K562 (cell line): ENCODE results near the gene GDF15. TPM values are rescaled to one million over a fixed set of nuclear protein-coding genes. Genes with fewer than 3 reads are reported as not detected.
A peak's percentile ranks its signal among the peaks of the same experiment; 100 is the strongest.
"Not testable (repeated sequence)": the region's sequence is repeated elsewhere in the genome, so short reads cannot be mapped to it uniquely, and the experiment has no call there.

Source experiments
- ATAC-seq: fragments of 200-7000 bp; cut with Tn5 transposase; 3 replicates; pipeline ENCODE4 v1.9.1; 2020; ENCODE audit warnings: moderate library complexity
- BruUV-seq: library from RNA; stranded (reverse); fragments of 400-500 nt; replicated peaks from 2 replicates; lab custom pipeline; 2021; lab: Mats Ljungman, UMichigan
- CTCF ChIA-PET: fragments of 300-600 bp; formaldehyde crosslinking; extraction: SDS; loops from one replicate; lab custom pipeline; 2021; ENCODE audit warnings: low intra/inter-chr PET ratio; lab: Yijun Ruan, JAX
- POLR2A ChIA-PET: fragments of 300-600, 350-650 bp; sonication (Branson Sonifier 250); formaldehyde crosslinking; extraction: SDS; loops from one replicate; lab custom pipeline; 2021; ENCODE audit warnings: antibody characterized with exemption, inconsistent platforms; lab: Yijun Ruan, JAX
- DNase-seq, 4 experiments: peaks; one replicate each; pipeline versions ENCODE4 v3.0.0 to v3.0.0-alpha.2; 2011 to 2018; ENCODE audit warnings: low spot score in 3 of 4, mixed read lengths in 3 of 4; ENCODE audit errors: extremely low read depth in 1 of 4
- FAIRE-seq: peaks from 2 replicates; lab custom pipeline; 2011; peaks lifted over from hg19 to GRCh38; lab: Jason Lieb, UNC
- H2AFZ ChIP-seq: 2 replicates; pipeline ENCODE4 v1.6.0; 2011; ENCODE audit warnings: low read depth, low read length, control low read depth, inconsistent platforms
- H3K27ac ChIP-seq: fragments of 200-600 bp; 3 replicates; pipeline ENCODE4 v1.8.0; 2011; ENCODE audit warnings: low read depth, mild to moderate bottlenecking, control low read depth, inconsistent platforms, low read length, moderate library complexity, mixed read lengths; ENCODE audit errors: extremely low read depth
- H3K27me3 ChIP-seq, 2 experiments: fragments of 300-600 bp in 1 of 2; 2 replicates in 1 of 2; 3 replicates in 1 of 2; pipeline versions ENCODE4 v1.6.0 to v1.8.0; 2011; ENCODE audit warnings: inconsistent platforms in 2 of 2, low read length in 2 of 2, mild to moderate bottlenecking in 1 of 2, mixed read lengths in 1 of 2, moderate library complexity in 1 of 2; ENCODE audit not compliant: control insufficient read depth in 2 of 2, insufficient read depth in 2 of 2
- H3K36me3 ChIP-seq: fragments of 300-600 bp; 3 replicates; pipeline ENCODE4 v1.8.0; 2011; ENCODE audit warnings: mild to moderate bottlenecking, low read length, inconsistent platforms; ENCODE audit not compliant: control insufficient read depth, insufficient read depth
- H3K4me1 ChIP-seq, 2 experiments: fragments of 200-600 bp in 1 of 2; replicated peaks in 1 of 2; 2 replicates in 1 of 2; 3 replicates in 1 of 2; pipeline versions ENCODE4 v1.5.1 to v1.8.0; 2011; ENCODE audit warnings: inconsistent platforms in 2 of 2, low read length in 2 of 2, mild to moderate bottlenecking in 1 of 2, mixed read lengths in 1 of 2, moderate library complexity in 1 of 2; ENCODE audit not compliant: control insufficient read depth in 2 of 2, insufficient read depth in 2 of 2
- H3K4me2 ChIP-seq: 2 replicates; pipeline ENCODE4 v1.6.1; 2011; ENCODE audit warnings: low read length, control low read depth, inconsistent platforms, mixed read lengths; ENCODE audit not compliant: insufficient read depth
- H3K4me3 ChIP-seq: fragments of 200-600 bp; sonication (generic), shearing (Covaris generic); 2 replicates; pipeline ENCODE4 v1.5.1; 2016; ENCODE audit warnings: control low read depth, inconsistent platforms
- H3K79me2 ChIP-seq: fragments of 200-600 bp; 3 replicates; pipeline ENCODE4 v1.8.0; 2011; ENCODE audit warnings: low read length, inconsistent platforms; ENCODE audit not compliant: control insufficient read depth, insufficient read depth
- H3K9ac ChIP-seq, 2 experiments: 2 replicates each; pipeline versions ENCODE4 v1.6.0 to v1.6.1; 2011; ENCODE audit warnings: low read depth in 2 of 2, low read length in 2 of 2, control low read depth in 1 of 2, inconsistent platforms in 1 of 2, mild to moderate bottlenecking in 1 of 2, mixed read lengths in 1 of 2; ENCODE audit not compliant: insufficient read depth in 1 of 2
- H3K9me1 ChIP-seq: one replicate; pipeline ENCODE4 v1.6.0; 2011; ENCODE audit warnings: inconsistent platforms, mild to moderate bottlenecking, low read length, moderate library complexity; ENCODE audit not compliant: control insufficient read depth, insufficient read depth
- H3K9me3 ChIP-seq: replicated peaks from 2 replicates; pipeline ENCODE4 v1.5.1; 2011; ENCODE audit warnings: low read depth, low read length, inconsistent platforms; ENCODE audit not compliant: control insufficient read depth, insufficient read depth
- H4K20me1 ChIP-seq: replicated peaks from 2 replicates; pipeline ENCODE4 v1.6.1; 2011; ENCODE audit warnings: low read length, inconsistent platforms, mixed read lengths; ENCODE audit not compliant: control insufficient read depth, insufficient read depth
- BCOR ChIP-seq: fragments of 450-650 bp; IDR thresholded peaks from 2 replicates; pipeline ENCODE4 v1.6.1; 2016
- CEBPB ChIP-seq: fragments of 450-650 bp; IDR thresholded peaks from 2 replicates; pipeline ENCODE4 v1.6.1; 2016; ENCODE audit warnings: missing genetic modification characterization, missing compliant biosample characterization
- CEBPG ChIP-seq, 3 experiments: fragments of 200-800 bp in 1 of 3; sonication (Bioruptor generic) in 1 of 3; sonication (generic) in 1 of 3; formaldehyde crosslinking in 1 of 3; IDR thresholded peaks in 2 of 3; conservative IDR thresholded peaks in 1 of 3; 2 replicates each; pipeline versions ENCODE4 v1.6.1 to v1.8.0; 2016 to 2022; ENCODE audit warnings: missing compliant biosample characterization in 2 of 3, missing genetic modification characterization in 2 of 3, mild to moderate bottlenecking in 1 of 3, missing genetic modification reagents in 1 of 3
- RBM25 ChIP-seq: fragments of 200-400 bp; formaldehyde crosslinking; IDR thresholded peaks from 2 replicates; pipeline ENCODE4 v1.6.1; 2018; ENCODE audit warnings: low read length, low read depth, moderate library complexity; ENCODE audit not compliant: severe bottlenecking
- ZFP36 ChIP-seq: fragments of 150-350 bp; IDR thresholded peaks from 2 replicates; pipeline ENCODE4 v1.6.1; 2018; ENCODE audit warnings: low read length, low read depth; ENCODE audit not compliant: partially characterized antibody
- WGBS: fragments of 100-300 bp; shearing (Covaris generic); methylation state at CpG from one replicate; pipeline ENCODE4 v1.1.6; 2016; ENCODE audit warnings: low coverage, mixed read lengths; ENCODE audit not compliant: insufficient coverage; ENCODE audit errors: missing lambda C conversion rate; 5-methylcytosine and 5-hydroxymethylcytosine counted together
- in situ Hi-C: fragments of 300-500 bp; cut with MboI; formaldehyde crosslinking; loops from 4 replicates; pipeline ENCODE4 v1.15.0; 2018; ENCODE audit warnings: inconsistent platforms, mixed read lengths
- intact Hi-C: fragments of 100-400 bp; cut with micrococcal nuclease; formaldehyde crosslinking; loops from 2 replicates; pipeline ENCODE4 v1.14.2; 2022
- polyA plus RNA-seq, 8 experiments: library from polyadenylated mRNA; depleted of rRNA in 4 of 8; stranded (reverse) in 5 of 8; unstranded in 3 of 8; fragments of >200 nt; fragmentation: Nextera tagmentation in 2 of 8; fragmentation: Illumina TruSeq in 1 of 8; extraction: Ambion mirVana in 2 of 8; extraction: Trizol in 1 of 8; gene quantifications; 2 replicates each; pipeline versions ENCODE4 v1.2.1 to v1.2.3, GENCODE V29; 2011 to 2014; ENCODE audit warnings: inconsistent platforms in 1 of 8, missing spikeins in 1 of 8
- total RNA-seq, 7 experiments: library from RNA; depleted of rRNA in 6 of 7; stranded (reverse); fragments of >200 nt in 6 of 7; fragmentation: Illumina TruSeq in 2 of 7; extraction: Trizol in 2 of 7; gene quantifications; 2 replicates each; pipeline versions ENCODE4 v1.2.1 to v1.2.3, GENCODE V29; 2011 to 2021; ENCODE audit warnings: low replicate concordance in 1 of 7
- TF ChIP-seq, protein P1 (sequence below): IDR thresholded peaks from 3 replicates; pipeline ENCODE4 v1.6.1; 2011; ENCODE audit warnings: borderline replicate concordance, mild to moderate bottlenecking; ENCODE audit not compliant: insufficient read length, insufficient read depth

Gene GDF15
- total and polyA plus RNA-seq, 9 of the 15 experiments (the other 6 are each of a cell fraction or from before 2014, with no cell fraction given): 2.3 to 82.4 (median 12.5) TPM

DNA sequence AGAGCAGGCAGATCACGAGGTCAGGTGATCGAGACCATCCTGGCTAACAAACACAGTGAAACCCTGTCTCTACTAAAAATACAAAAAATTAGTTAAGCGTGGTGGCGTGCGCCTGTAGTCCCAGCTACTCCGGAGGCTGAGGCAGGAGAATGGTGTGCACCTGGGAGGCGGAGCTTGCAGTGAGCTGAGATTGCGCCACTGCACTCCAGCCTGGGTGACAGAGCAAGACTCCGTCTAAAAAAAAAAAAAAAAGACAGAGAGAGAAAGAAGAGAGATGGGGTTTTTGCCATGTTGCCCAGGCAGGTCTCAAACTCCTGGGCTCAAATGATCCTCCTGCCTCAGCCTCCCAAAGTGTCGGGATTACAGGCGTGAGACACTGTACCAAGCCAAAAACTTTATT, 19.8 kb downstream of the GDF15 start:
- H2AFZ ChIP-seq, H3K27ac ChIP-seq, DNase-seq, H3K79me2 ChIP-seq, H3K9me3 ChIP-seq, ATAC-seq, H3K9me1 ChIP-seq, intact Hi-C loops, H3K27me3 ChIP-seq, H3K4me2 ChIP-seq, CTCF ChIA-PET, H3K36me3 ChIP-seq, BruUV-seq, H4K20me1 ChIP-seq, FAIRE-seq, H3K9ac ChIP-seq, H3K4me3 ChIP-seq: not testable (repeated sequence)
- 65% methylated on average over 9 of the region's 11 CpGs for WGBS
- in situ Hi-C loops: loop anchor here (5.0 kb wide), 2 partner anchors 63 to 133 kb away; partner anchors contain the start of genes IQCN and PGPEP1
- H3K4me1 ChIP-seq: peaks cover 3 to 26% of the 10 kb centered on the region in 2 experiments
- TF ChIP-seq CEBPB (tag) (peak; percentile 86), CEBPG (CRISPR knock-in tag; IDR thresholded peaks at IDR 0.05) (peak; percentile 26; the same call in 1 of the 2 replicates), CEBPG (tag; conservative IDR thresholded peaks at IDR 0.05 in 1 of 2, IDR thresholded peaks at IDR 0.05 in 1 of 2) (0 out of 4 replicates have a peak, but pooled peaks of 1 of the 2 experiments have one; percentile 16)
- POLR2A ChIA-PET: interaction anchor here (1.8 kb wide), 1 partner anchor 18 kb away, joined by 7 read pairs; no protein-coding TSS in a partner anchor

DNA sequence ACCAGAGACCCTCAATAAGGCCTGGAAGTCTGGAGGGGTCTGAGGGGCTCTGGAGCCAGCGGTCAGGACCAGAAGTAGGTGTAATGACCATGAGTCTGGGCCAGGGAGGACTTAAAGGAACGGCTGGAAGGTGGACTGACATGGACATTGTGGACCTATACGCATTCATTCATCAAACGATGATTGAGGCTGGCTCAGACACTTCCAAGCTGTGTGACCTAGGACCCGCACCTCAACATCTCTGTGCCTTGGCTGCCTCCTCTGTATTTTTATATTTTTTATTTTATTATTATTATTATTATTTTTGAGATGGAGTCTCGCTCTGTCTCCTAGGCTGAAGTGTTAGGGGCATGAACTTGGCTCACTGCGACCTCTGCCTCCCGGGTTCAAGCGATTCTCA, 20.8 kb downstream of the GDF15 start:
- FAIRE-seq (no peak), ATAC-seq (no peak), DNase-seq (no peak)
- no peaks in the 10 kb centered on the region for H3K9me1 ChIP-seq
- no peaks in the 10 kb centered on the region for H3K36me3 ChIP-seq
- H3K9me3 ChIP-seq: no peaks in the 10 kb centered on the region
- peaks cover 3 to 25% of the 10 kb centered on the region in 2 experiments; a peak in 4 of 5 replicates for H3K4me1 ChIP-seq
- H3K27ac ChIP-seq: no peak overlapping the region
- no peaks in the 10 kb centered on the region for H4K20me1 ChIP-seq
- no peaks in the 10 kb centered on the region for H3K79me2 ChIP-seq
- no peak overlapping the region for H3K4me2 ChIP-seq
- no peak overlapping the region for H3K4me3 ChIP-seq
- in situ Hi-C loops (loop anchor here (5.0 kb wide), 2 partner anchors 64 to 134 kb away; partner anchors contain the start of genes IQCN and PGPEP1), intact Hi-C loops (no loop called here)
- no peak overlapping the region for H2AFZ ChIP-seq
- H3K9ac ChIP-seq: peak overlapping the region in 1 of 2 experiments; percentile 55; a peak in 1 of 4 replicates
- no peaks in the 10 kb centered on the region for H3K27me3 ChIP-seq
- peak; percentile 79 for TF ChIP-seq RBM25
- TF ChIP-seq BCOR: peak; percentile 10; the same call in 1 of the 2 replicates
- TF ChIP-seq, protein P1, sequence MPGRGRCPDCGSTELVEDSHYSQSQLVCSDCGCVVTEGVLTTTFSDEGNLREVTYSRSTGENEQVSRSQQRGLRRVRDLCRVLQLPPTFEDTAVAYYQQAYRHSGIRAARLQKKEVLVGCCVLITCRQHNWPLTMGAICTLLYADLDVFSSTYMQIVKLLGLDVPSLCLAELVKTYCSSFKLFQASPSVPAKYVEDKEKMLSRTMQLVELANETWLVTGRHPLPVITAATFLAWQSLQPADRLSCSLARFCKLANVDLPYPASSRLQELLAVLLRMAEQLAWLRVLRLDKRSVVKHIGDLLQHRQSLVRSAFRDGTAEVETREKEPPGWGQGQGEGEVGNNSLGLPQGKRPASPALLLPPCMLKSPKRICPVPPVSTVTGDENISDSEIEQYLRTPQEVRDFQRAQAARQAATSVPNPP: no peak
- TF ChIP-seq ZFP36: peak; percentile 69
- no TSS peak for BruUV-seq
- CTCF ChIA-PET: no interaction called here
- POLR2A ChIA-PET: interaction anchor here (0.5 to 0.9 kb wide), 4 partner anchors 16 to 160 kb away, joined by 3 to 4 read pairs (median 3); no protein-coding TSS in a partner anchor
- 87% methylated on average over 9 of the region's 9 CpGs for WGBS
